ENCODE results near the gene WWC2. TPM values are rescaled to one million over a fixed set of nuclear protein-coding genes. Genes with fewer than 3 reads are reported as not detected.

Gene WWC2
- total RNA-seq, 1 experiment from 2014 or later: 18.9 TPM

GRCh38 chr4:183328832-183329231, 229.8 kb downstream of the WWC2 start:
- no peak for DNase-seq (ENCODE audit: low read depth)

DNA sequence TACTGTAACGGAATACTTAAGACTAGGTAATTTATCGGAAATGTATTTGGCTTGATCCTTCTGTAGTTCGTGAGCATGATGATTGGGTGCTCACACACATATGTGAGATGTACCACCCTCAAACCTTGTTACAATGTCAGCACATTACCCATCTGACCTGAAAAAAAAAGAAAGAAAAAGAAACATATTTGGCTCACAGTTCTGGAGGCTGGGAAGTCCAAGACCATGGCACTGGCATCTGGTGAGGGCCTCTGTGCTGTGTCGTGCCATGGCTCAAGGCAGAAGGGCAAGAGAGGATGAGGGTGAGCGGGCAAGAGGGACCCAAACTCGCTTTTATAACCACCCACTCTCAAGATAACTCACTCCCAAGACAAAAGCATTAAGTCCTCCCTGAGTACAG, 230.2 kb downstream of the WWC2 start:
- no peak for DNase-seq (ENCODE audit: low read depth)

DNA sequence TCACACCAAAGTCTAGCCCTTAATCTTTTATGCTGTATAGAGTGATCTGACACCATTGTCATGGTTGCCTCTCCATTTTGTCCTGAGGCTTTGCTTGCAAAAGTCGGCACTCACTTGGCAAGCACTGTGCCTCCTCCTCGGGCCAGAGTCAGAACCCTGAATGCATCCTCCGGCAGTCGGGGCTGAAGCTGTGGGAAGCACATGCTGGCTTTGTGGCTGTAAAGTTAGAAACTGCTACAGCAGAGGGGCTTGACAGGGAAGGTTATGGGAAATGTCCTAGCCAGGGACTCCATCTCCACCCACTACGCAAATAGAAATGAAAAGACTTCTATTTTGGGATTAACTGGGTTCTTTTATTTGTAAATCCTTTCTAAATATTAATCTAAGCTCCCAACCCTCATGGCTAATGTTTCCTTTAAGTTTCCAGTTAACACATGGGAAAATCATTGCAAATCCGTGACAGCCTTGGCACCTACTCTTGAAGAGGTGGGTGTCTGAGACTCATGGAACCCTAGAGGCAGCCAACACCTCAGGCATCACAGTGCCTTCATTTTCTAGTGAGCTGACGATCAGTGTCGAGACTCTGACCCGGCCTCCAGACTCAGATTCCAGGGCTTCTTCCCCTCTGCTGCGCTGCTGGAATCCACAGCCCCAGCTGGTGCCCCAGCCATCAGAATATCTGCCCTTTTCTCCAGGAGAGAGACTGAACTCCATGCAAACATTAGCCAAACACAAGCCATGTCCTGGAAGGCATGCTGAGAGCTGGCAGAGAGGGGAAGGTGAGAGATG, 231.1 kb downstream of the WWC2 start:
- DNase-seq (ENCODE audit: low read depth): no peak

GRCh38 chr4:183330841-183331240, 231.8 kb downstream of the WWC2 start:
- DNase-seq (ENCODE audit: low read depth): no peak

DNA sequence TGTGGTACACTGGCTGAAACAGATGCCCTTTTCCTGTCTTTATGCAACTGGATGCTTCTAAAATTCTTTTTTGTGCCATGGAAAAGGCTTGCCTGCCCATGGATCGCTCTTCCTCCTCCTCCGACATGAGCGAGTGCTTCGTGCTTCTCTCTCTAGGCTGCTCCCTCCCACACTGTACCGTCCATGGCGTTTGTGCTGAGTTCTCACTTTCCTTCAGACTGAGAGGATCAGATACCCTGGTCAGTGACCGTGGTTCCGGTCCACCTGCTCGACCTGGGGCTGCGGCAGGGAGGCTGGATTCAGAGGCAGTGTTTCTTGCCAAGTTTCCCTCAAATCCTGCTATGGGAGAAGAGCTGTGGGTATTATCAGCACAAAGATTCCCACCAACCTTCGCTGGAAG, 233.4 kb downstream of the WWC2 start:
- DNase-seq (ENCODE audit: low read depth): no peak

- DNase-seq (ENCODE audit: low read depth): no peak
Observed at GRCh38 chr4:183333202-183333601, 234.1 kb downstream of the WWC2 start.

GRCh38 chr4:183333983-183334382, 234.9 kb downstream of the WWC2 start:
- peak; percentile 68 for DNase-seq (ENCODE audit: low read depth)

- DNase-seq (ENCODE audit: low read depth): peak; percentile 92
Observed at GRCh38 chr4:183335369-183335940, 236.4 kb downstream of the WWC2 start.

GRCh38 chr4:183337349-183337748, 238.3 kb downstream of the WWC2 start:
- no peak for DNase-seq (ENCODE audit: low read depth)

DNA sequence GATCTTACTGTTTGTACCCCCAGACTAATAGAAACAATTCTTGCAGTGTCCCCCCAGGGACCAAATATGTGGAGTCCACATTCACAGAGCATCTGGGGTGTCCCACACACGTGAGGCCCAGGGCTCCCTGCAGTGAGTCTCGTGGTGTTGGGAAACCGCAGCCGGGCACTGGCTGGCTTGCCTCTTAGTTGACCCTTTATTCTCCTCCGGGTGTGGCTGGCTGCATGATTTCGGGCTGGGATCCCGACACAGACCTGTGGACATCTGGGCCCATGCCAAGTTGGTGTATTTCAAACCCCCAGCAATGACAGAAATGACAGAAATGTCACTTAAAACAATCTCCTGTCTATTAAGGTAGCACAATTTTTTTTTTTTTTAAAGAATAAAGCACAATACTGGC, 238.8 kb downstream of the WWC2 start:
- peak; percentile 67 for DNase-seq (ENCODE audit: low read depth)

DNA sequence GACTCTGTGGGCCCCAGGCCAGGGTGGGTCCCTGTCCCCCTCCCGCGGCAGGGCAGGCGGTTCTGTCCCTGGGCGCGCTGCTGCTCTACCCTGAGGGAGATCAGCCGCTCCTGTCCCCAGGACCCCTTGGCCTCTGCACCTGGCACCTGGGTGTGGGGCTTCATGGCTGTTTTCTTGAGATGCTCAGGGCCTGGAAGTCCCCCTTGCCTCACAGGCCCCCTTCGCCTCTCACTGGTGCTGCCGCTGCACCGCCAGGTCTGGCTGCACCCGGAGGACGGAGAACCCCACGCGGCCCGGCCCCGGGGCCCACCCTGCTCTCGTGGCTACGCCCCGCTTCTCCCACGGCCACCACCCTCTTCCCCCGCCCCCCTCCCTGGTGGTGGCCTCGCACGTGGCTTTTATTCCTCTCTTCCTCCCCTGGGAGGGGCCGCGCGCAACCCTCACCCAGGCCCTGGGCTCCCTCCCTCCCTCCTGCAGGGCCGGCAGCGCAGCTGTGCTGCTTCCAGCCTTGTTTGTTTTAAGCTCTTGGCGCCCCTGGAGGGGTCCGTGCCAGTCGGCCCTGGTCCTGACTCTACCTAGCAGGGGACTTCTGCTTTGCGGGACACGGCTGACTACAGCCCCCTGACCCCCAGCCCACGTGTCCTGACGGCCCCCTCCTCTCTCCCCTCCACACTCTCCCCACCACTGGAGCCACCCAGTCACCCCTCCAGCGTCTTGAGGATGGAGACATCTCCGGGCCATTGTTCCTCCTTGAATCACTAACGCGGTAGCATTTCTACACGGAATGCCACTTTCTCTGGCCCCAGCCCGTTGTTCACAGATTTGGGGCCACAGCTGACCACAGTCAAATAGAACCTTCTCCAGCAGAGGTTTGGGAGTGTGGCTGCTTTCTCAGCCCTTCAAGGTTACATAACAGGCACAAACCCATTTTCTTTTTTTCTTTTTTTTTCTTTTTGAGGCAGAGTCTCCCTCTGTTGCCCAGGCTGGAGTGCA, 243.8 kb downstream of the WWC2 start:
- DNase-seq (ENCODE audit: low read depth): no peak

DNA sequence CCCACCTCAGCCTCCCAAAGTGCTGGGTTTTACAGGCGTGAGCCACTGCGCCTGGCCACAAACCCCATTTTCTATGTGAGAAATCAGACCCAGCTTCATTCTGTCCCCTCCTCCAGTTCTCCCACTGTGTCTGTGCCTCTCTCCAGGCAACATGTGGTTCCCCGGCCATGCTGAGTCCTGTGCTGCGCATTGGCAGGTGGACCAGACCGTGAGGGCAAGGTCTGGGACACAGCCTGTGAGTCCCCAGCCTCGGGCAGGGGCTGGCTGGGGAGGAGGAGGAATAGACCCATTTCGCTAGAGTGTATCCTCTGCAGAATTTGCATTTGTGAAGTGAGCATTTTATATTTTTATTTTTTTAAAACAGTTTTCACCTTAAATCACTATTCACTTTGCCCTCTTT, 244.7 kb downstream of the WWC2 start:
- no peak for DNase-seq (ENCODE audit: low read depth)

- no peak for DNase-seq (ENCODE audit: low read depth)
Observed at GRCh38 chr4:183344523-183345255, 245.6 kb downstream of the WWC2 start.

GRCh38 chr4:183345261-183345660, 246.2 kb downstream of the WWC2 start:
- DNase-seq (ENCODE audit: low read depth): no peak

DNA sequence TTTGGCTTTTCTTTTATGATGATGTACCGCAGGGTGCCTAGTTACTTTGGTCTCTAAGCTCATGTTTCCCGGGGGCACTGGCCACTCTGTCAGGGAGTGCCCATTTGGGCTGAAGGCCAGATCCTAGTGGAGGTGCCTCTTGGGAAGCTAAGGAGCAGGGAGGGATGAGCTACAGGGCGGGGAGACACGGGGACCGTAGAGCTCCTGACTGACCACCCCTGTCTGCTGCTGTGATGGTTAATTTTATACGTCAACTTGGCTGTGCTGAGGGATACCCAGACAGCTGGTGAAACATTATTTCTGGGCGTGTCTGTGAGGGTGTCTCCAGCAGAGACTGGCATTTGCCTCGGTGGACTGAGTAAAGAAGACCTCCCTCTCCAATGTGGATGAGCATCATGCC, 248.1 kb downstream of the WWC2 start:
- no peak for DNase-seq (ENCODE audit: low read depth)

DNA sequence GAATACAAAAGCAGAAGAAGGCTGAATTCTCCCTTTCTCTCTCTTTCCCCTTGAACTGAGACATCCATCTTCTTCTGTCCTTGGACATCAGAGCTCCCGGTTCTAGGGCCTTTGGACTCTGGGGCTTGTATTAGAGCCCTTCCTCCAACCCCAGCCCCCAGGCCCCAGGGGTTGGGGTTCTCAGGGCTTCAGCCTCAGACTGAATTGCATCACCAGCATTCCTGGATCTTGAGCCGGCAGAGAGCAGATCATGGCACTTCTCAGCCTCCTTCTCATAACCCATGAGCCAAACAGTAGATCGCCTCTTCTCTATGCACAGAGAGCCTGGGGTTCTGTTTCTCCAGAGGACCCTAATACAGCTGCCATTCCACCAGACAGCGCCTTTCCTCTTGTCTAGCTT, 248.5 kb downstream of the WWC2 start:
- no peak for DNase-seq (ENCODE audit: low read depth)

DNA sequence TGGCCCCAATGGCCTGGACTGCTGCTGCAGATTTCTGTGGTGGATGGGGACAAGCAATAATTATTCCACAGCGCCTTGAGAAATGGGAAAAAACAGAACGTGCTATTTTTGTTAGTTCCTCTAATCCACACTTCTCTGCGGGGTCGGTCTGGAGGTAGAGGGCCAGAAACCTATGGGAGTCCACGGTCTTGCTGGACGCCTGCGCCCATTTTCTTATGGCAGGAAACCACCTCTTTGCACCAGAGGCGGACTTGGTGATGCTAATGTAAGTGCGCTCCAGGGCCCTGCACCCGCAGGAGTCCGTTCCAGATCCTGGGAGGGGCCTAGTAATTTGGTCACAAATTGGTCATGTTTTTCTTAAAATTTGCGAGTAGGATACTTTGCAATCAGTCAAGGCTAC, 249.1 kb downstream of the WWC2 start:
- DNase-seq (ENCODE audit: low read depth): no peak

- DNase-seq (ENCODE audit: low read depth): peak; percentile 87
Observed at GRCh38 chr4:183348706-183349659, 249.9 kb downstream of the WWC2 start.

DNA sequence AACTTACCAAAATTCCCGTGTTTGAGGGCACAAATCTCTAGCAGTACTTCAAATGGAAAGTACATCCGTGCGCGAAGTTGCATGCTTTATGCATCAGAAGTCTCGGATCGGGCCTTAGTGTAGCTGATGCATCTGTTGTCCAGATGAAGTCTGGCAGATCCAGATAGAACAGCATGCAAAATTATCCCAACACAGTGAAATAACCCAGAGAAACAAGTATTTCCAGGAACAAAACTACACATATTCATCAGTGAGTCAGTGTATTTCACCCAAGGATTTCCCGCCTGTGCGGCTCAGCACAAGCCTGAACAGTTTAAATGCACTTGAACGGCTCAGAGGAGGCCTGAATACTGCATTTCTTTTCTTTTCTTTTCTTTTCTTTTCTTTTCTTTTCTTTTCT, 250.6 kb downstream of the WWC2 start:
- peak; percentile 36 for DNase-seq (ENCODE audit: low read depth)

DNA sequence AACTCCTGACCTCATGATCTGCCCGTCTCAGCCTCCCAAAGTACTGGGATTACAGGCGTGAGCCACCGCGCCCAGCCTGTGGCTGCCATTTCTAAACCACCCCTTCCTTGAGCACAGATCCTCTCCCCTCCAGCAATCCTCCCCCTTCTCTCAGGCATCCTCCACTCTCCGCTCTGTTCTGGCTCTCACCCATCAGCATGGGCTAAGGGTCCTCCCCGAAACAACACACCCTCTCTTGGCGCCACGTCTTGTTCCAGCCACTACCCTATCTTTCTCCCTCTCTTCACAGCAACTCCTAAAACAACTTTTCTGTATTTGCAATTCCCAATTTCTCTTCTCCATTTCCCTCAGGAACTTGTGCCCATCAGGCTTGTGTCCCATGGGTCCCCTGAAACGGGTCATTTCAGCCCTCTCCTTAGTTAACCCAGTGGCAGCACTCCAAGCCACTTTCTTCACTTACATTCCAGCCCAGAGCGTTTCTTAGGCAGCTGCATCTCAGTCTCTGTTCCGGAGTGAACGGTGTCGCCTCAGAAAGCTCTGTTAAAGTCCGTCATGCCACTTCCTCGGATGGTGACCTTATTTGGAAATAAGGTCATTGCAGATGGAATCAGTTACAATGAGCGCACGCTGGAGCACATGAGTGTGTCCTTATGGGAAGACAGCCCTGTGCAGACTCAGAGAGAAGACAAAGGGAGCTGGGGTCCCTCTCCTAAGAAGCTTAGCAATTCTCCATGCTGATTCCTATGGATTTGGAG, 251.4 kb downstream of the WWC2 start:
- no peak for DNase-seq (ENCODE audit: low read depth)
